K562 (cell line): Measurements from ENCODE around the gene INVS. TPM values are rescaled to one million over a fixed set of nuclear protein-coding genes. Genes with fewer than 3 reads are reported as not detected.

Experiments
- ATAC-seq: fragments of 200-7000 bp; cut with Tn5 transposase; 3 replicates; pipeline ENCODE4 v1.9.1; 2020; ENCODE audit warnings: moderate library complexity
- BruUV-seq: library from RNA; stranded (reverse); fragments of 400-500 nt; replicated peaks from 2 replicates; lab custom pipeline; 2021; lab: Mats Ljungman, UMichigan
- CTCF ChIA-PET: fragments of 300-600 bp; formaldehyde crosslinking; extraction: SDS; loops from one replicate; lab custom pipeline; 2021; ENCODE audit warnings: low intra/inter-chr PET ratio; lab: Yijun Ruan, JAX
- POLR2A ChIA-PET: fragments of 300-600, 350-650 bp; sonication (Branson Sonifier 250); formaldehyde crosslinking; extraction: SDS; loops from one replicate; lab custom pipeline; 2021; ENCODE audit warnings: antibody characterized with exemption, inconsistent platforms; lab: Yijun Ruan, JAX
- DNase-seq, 4 experiments: peaks; one replicate each; pipeline versions ENCODE4 v3.0.0 to v3.0.0-alpha.2; 2011 to 2018; ENCODE audit warnings: low spot score in 3 of 4, mixed read lengths in 3 of 4; ENCODE audit errors: extremely low read depth in 1 of 4
- FAIRE-seq: peaks from 2 replicates; lab custom pipeline; 2011; peaks lifted over from hg19 to GRCh38; lab: Jason Lieb, UNC
- H2AFZ ChIP-seq: 2 replicates; pipeline ENCODE4 v1.6.0; 2011; ENCODE audit warnings: low read depth, low read length, control low read depth, inconsistent platforms
- H3K27ac ChIP-seq: fragments of 200-600 bp; 3 replicates; pipeline ENCODE4 v1.8.0; 2011; ENCODE audit warnings: low read depth, mild to moderate bottlenecking, control low read depth, inconsistent platforms, low read length, moderate library complexity, mixed read lengths; ENCODE audit errors: extremely low read depth
- H3K27me3 ChIP-seq, 2 experiments: fragments of 300-600 bp in 1 of 2; 2 replicates in 1 of 2; 3 replicates in 1 of 2; pipeline versions ENCODE4 v1.6.0 to v1.8.0; 2011; ENCODE audit warnings: inconsistent platforms in 2 of 2, low read length in 2 of 2, mild to moderate bottlenecking in 1 of 2, mixed read lengths in 1 of 2, moderate library complexity in 1 of 2; ENCODE audit not compliant: control insufficient read depth in 2 of 2, insufficient read depth in 2 of 2
- H3K36me3 ChIP-seq: fragments of 300-600 bp; 3 replicates; pipeline ENCODE4 v1.8.0; 2011; ENCODE audit warnings: mild to moderate bottlenecking, low read length, inconsistent platforms; ENCODE audit not compliant: control insufficient read depth, insufficient read depth
- H3K4me1 ChIP-seq, 2 experiments: fragments of 200-600 bp in 1 of 2; replicated peaks in 1 of 2; 2 replicates in 1 of 2; 3 replicates in 1 of 2; pipeline versions ENCODE4 v1.5.1 to v1.8.0; 2011; ENCODE audit warnings: inconsistent platforms in 2 of 2, low read length in 2 of 2, mild to moderate bottlenecking in 1 of 2, mixed read lengths in 1 of 2, moderate library complexity in 1 of 2; ENCODE audit not compliant: control insufficient read depth in 2 of 2, insufficient read depth in 2 of 2
- H3K4me2 ChIP-seq: 2 replicates; pipeline ENCODE4 v1.6.1; 2011; ENCODE audit warnings: low read length, control low read depth, inconsistent platforms, mixed read lengths; ENCODE audit not compliant: insufficient read depth
- H3K4me3 ChIP-seq: fragments of 200-600 bp; sonication (generic), shearing (Covaris generic); 2 replicates; pipeline ENCODE4 v1.5.1; 2016; ENCODE audit warnings: control low read depth, inconsistent platforms
- H3K79me2 ChIP-seq: fragments of 200-600 bp; 3 replicates; pipeline ENCODE4 v1.8.0; 2011; ENCODE audit warnings: low read length, inconsistent platforms; ENCODE audit not compliant: control insufficient read depth, insufficient read depth
- H3K9ac ChIP-seq, 2 experiments: 2 replicates each; pipeline versions ENCODE4 v1.6.0 to v1.6.1; 2011; ENCODE audit warnings: low read depth in 2 of 2, low read length in 2 of 2, control low read depth in 1 of 2, inconsistent platforms in 1 of 2, mild to moderate bottlenecking in 1 of 2, mixed read lengths in 1 of 2; ENCODE audit not compliant: insufficient read depth in 1 of 2
- H3K9me1 ChIP-seq: one replicate; pipeline ENCODE4 v1.6.0; 2011; ENCODE audit warnings: inconsistent platforms, mild to moderate bottlenecking, low read length, moderate library complexity; ENCODE audit not compliant: control insufficient read depth, insufficient read depth
- H3K9me3 ChIP-seq: replicated peaks from 2 replicates; pipeline ENCODE4 v1.5.1; 2011; ENCODE audit warnings: low read depth, low read length, inconsistent platforms; ENCODE audit not compliant: control insufficient read depth, insufficient read depth
- H4K20me1 ChIP-seq: replicated peaks from 2 replicates; pipeline ENCODE4 v1.6.1; 2011; ENCODE audit warnings: low read length, inconsistent platforms, mixed read lengths; ENCODE audit not compliant: control insufficient read depth, insufficient read depth
- ELF1 ChIP-seq: fragments of 200-800 bp; sonication (Bioruptor generic); IDR thresholded peaks from 2 replicates; pipeline ENCODE4 v1.6.1; 2016; ENCODE audit warnings: missing genetic modification characterization, missing compliant biosample characterization
- PHF21A ChIP-seq: fragments of 450-650 bp; IDR thresholded peaks from 2 replicates; pipeline ENCODE4 v1.6.1; 2017; ENCODE audit warnings: low read depth, borderline replicate concordance
- WGBS: fragments of 100-300 bp; shearing (Covaris generic); methylation state at CpG from one replicate; pipeline ENCODE4 v1.1.6; 2016; ENCODE audit warnings: low coverage, mixed read lengths; ENCODE audit not compliant: insufficient coverage; ENCODE audit errors: missing lambda C conversion rate; 5-methylcytosine and 5-hydroxymethylcytosine counted together
- in situ Hi-C: fragments of 300-500 bp; cut with MboI; formaldehyde crosslinking; loops from 4 replicates; pipeline ENCODE4 v1.15.0; 2018; ENCODE audit warnings: inconsistent platforms, mixed read lengths
- intact Hi-C: fragments of 100-400 bp; cut with micrococcal nuclease; formaldehyde crosslinking; loops from 2 replicates; pipeline ENCODE4 v1.14.2; 2022
- polyA plus RNA-seq, 8 experiments: library from polyadenylated mRNA; depleted of rRNA in 4 of 8; stranded (reverse) in 5 of 8; unstranded in 3 of 8; fragments of >200 nt; fragmentation: Nextera tagmentation in 2 of 8; fragmentation: Illumina TruSeq in 1 of 8; extraction: Ambion mirVana in 2 of 8; extraction: Trizol in 1 of 8; gene quantifications; 2 replicates each; pipeline versions ENCODE4 v1.2.1 to v1.2.3, GENCODE V29; 2011 to 2014; ENCODE audit warnings: inconsistent platforms in 1 of 8, missing spikeins in 1 of 8
- total RNA-seq, 7 experiments: library from RNA; depleted of rRNA in 6 of 7; stranded (reverse); fragments of >200 nt in 6 of 7; fragmentation: Illumina TruSeq in 2 of 7; extraction: Trizol in 2 of 7; gene quantifications; 2 replicates each; pipeline versions ENCODE4 v1.2.1 to v1.2.3, GENCODE V29; 2011 to 2021; ENCODE audit warnings: low replicate concordance in 1 of 7
- TF ChIP-seq, protein P1 (sequence below): sonication (generic); formaldehyde crosslinking; IDR thresholded peaks from 2 replicates; pipeline ENCODE4 v1.8.0; 2023; ENCODE audit warnings: missing genetic modification reagents, mild to moderate bottlenecking, borderline replicate concordance

INVS gene
- total and polyA plus RNA-seq, 9 of the 15 experiments (the other 6 are each of a cell fraction or from before 2014, with no cell fraction given): 0.77 to 18.5 (median 10.0) TPM

DNA sequence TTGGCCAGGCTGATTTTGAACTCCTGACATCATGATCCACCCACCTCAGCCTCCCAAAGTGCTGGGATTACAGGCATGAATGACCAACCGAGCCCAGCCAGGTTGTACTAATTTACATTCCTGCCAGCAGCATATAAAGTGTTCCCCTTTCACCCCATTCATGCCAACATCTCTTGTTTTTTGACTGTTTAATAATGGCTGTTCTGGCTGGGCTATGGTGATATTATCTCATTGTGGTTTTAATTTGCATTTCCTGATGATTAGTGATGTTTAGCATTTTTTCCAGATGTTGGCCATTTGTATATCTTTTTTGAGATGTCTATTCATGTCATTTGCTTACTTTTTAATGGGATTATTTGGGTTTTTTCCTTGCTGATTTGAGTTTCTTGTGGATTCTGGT lies 87.3 kb downstream of the INVS start:
- Histone ChIP-seq H3K9ac (no peak overlapping the region), H3K79me2 (no peaks in the 10 kb centered on the region), H3K4me3 (no peak overlapping the region), H4K20me1 (no peaks in the 10 kb centered on the region), H3K27me3 (no peaks in the 10 kb centered on the region), H3K36me3 (no peaks in the 10 kb centered on the region), H2AFZ (no peak overlapping the region), H3K9me1 (no peaks in the 10 kb centered on the region), H3K27ac (no peak overlapping the region), H3K9me3 (no peaks in the 10 kb centered on the region; the same call in 1 of the 2 replicates), H3K4me1 (no peaks in the 10 kb centered on the region), H3K4me2 (no peak overlapping the region)
- intact Hi-C loops: no loop called here
- ChIA-PET CTCF (no interaction called here), POLR2A (no interaction called here)
- TF ChIP-seq PHF21A (no peak), ELF1 (tag) (no peak)
- TF ChIP-seq, protein P1, sequence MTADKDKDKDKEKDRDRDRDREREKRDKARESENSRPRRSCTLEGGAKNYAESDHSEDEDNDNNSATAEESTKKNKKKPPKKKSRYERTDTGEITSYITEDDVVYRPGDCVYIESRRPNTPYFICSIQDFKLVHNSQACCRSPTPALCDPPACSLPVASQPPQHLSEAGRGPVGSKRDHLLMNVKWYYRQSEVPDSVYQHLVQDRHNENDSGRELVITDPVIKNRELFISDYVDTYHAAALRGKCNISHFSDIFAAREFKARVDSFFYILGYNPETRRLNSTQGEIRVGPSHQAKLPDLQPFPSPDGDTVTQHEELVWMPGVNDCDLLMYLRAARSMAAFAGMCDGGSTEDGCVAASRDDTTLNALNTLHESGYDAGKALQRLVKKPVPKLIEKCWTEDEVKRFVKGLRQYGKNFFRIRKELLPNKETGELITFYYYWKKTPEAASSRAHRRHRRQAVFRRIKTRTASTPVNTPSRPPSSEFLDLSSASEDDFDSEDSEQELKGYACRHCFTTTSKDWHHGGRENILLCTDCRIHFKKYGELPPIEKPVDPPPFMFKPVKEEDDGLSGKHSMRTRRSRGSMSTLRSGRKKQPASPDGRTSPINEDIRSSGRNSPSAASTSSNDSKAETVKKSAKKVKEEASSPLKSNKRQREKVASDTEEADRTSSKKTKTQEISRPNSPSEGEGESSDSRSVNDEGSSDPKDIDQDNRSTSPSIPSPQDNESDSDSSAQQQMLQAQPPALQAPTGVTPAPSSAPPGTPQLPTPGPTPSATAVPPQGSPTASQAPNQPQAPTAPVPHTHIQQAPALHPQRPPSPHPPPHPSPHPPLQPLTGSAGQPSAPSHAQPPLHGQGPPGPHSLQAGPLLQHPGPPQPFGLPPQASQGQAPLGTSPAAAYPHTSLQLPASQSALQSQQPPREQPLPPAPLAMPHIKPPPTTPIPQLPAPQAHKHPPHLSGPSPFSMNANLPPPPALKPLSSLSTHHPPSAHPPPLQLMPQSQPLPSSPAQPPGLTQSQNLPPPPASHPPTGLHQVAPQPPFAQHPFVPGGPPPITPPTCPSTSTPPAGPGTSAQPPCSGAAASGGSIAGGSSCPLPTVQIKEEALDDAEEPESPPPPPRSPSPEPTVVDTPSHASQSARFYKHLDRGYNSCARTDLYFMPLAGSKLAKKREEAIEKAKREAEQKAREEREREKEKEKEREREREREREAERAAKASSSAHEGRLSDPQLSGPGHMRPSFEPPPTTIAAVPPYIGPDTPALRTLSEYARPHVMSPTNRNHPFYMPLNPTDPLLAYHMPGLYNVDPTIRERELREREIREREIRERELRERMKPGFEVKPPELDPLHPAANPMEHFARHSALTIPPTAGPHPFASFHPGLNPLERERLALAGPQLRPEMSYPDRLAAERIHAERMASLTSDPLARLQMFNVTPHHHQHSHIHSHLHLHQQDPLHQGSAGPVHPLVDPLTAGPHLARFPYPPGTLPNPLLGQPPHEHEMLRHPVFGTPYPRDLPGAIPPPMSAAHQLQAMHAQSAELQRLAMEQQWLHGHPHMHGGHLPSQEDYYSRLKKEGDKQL: no peak
- FAIRE-seq: no peak
- ATAC-seq: no peak
- in situ Hi-C loops: no loop called here
- BruUV-seq: no TSS peak
- WGBS: 0% methylated on average over 1 of the region's 1 CpG
- no peak for DNase-seq
